ENCODE measurements around the gene FKTN. TPM values are rescaled to one million over a fixed set of nuclear protein-coding genes. Genes with fewer than 3 reads are reported as not detected.

The FKTN gene
- total and polyA plus RNA-seq, 9 of the 15 experiments (the other 6 are each of a cell fraction or from before 2014, with no cell fraction given): 5.4 to 16.3 (median 10.4) TPM

DNA sequence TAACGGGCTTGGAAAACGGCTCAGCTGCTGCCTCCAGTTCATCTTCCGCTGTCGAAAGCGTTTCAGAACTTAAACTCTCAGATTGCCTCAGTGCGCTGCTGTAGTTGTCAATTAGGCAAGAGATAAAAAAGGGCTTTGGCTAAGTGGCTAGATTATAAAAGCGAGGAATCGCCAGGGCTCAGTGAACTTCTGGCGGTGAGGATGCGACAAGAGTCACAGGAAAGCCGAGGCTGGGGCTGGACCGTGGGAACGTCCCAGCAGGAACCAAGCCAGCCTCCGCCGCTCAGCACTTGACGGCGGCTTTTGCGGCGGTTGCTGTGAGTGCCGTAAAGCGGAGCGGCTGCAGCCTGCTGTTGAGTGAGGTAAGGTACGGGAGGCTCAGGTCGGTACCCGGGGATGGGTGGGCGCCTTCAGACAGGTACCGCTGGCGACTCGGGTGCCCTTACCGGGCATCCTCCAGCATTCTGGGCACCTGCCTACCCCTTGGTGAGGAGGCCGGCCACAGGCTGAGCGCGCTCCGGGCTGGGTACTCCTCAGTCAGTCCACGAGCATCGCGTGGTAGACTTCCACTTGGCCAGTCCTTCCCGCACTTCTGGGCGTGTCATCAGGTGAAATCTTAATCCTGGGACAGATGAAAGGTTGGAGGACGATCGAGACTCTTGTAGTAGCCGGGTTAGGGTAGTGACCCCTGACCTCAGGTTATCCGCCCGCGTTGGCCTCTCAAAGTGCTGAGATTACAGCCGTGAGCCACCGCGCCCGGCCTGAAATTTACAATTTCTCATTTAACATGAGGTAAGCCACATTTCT, at the start of gene FKTN (continued):
- TF ChIP-seq, protein P1, sequence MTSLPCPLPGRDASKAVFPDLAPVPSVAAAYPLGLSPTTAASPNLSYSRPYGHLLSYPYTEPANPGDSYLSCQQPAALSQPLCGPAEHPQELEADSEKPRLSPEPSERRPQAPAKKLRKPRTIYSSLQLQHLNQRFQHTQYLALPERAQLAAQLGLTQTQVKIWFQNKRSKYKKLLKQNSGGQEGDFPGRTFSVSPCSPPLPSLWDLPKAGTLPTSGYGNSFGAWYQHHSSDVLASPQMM (CRISPR knock-in tag; IDR thresholded peaks at IDR 0.05): no peak
- TF ChIP-seq NCOA6 (IDR thresholded peaks at IDR 0.05) (no peak), ZNF217 (CRISPR knock-in tag; IDR thresholded peaks at IDR 0.05) (no peak), EGR1 (conservative IDR thresholded peaks at IDR 0.05) (no peak), HLTF (IDR thresholded peaks at IDR 0.05) (no peak), HDAC3 (IDR thresholded peaks at IDR 0.05; ENCODE audit: borderline replicate concordance, partially characterized antibody) (no peak), PTBP1 (IDR thresholded peaks at IDR 0.05; ENCODE audit: low read depth, low read length) (no peak), GATAD2B (IDR thresholded peaks at IDR 0.05; ENCODE audit: borderline replicate concordance) (no peak), RBM22 (IDR thresholded peaks at IDR 0.05; ENCODE audit: low read depth, low read length, poor library complexity, severe bottlenecking) (no peak), ZNF124 (CRISPR knock-in tag; IDR thresholded peaks at IDR 0.05) (no peak), POLR2G (IDR thresholded peaks at IDR 0.05; ENCODE audit: low read depth, low read length) (peak; percentile 82), TSC22D4 (tag; IDR thresholded peaks at IDR 0.05) (no peak), PKNOX1 (IDR thresholded peaks at IDR 0.05) (no peak), KLF10 (CRISPR knock-in tag; IDR thresholded peaks at IDR 0.05) (no peak), ARID1B (IDR thresholded peaks at IDR 0.05) (no peak), DACH1 (IDR thresholded peaks at IDR 0.05; ENCODE audit: partially characterized antibody) (no peak), TRIM25 (IDR thresholded peaks at IDR 0.05; ENCODE audit: borderline replicate concordance) (no peak), E4F1 (CRISPR knock-in tag; IDR thresholded peaks at IDR 0.05; ENCODE audit: borderline replicate concordance) (peak; percentile 98)
- TF ChIP-seq, protein P2, sequence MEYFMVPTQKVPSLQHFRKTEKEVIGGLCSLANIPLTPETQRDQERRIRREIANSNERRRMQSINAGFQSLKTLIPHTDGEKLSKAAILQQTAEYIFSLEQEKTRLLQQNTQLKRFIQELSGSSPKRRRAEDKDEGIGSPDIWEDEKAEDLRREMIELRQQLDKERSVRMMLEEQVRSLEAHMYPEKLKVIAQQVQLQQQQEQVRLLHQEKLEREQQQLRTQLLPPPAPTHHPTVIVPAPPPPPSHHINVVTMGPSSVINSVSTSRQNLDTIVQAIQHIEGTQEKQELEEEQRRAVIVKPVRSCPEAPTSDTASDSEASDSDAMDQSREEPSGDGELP (CRISPR knock-in tag; IDR thresholded peaks at IDR 0.05; ENCODE audit: borderline replicate concordance): peak; percentile 68
